ENCODE results near the gene PMPCA. TPM values are rescaled to one million over a fixed set of nuclear protein-coding genes. Genes with fewer than 3 reads are reported as not detected.
A peak's percentile ranks its signal among the peaks of the same experiment; 100 is the strongest.

The PMPCA gene
- 116 TPM for total RNA-seq (2021; ENCODE audit: unreplicated experiment)
- polyA plus RNA-seq (2012) = 77.1 and 86.2 TPM in 2 replicates
- percentile 89 among the genes with signal in this experiment for Bru-seq, nascent RNA
- percentile 93 among the genes with signal in this experiment for BruChase-seq, experiment 1, labeled RNA remaining after a 6-hour chase
- BruChase-seq, experiment 2, labeled RNA remaining after a 2-hour chase = percentile 92 among the genes with signal in this experiment
- long read RNA-seq, transcript PMPCA-201 (13 exons, 2,174 nt) = major isoform, 266 of 354 reads
- long read RNA-seq, partial matches to known transcripts = 40 of 354 reads
- long read RNA-seq, other reads (novel, unspliced or antisense) = 46 of 354 reads

GRCh38 chr9:136410500-136411287, at the start of gene PMPCA, which contains the start of gene ENTR1:
TSS of gene PMPCA (plus strand) at chr9:136410658. CDS start at chr9:136410669, 11 bp downstream.
TSS of gene ENTR1 (minus strand) at chr9:136410614. CDS start at chr9:136410397, 217 bp downstream.
- H3K9me2 ChIP-seq (ENCODE audit: insufficient read depth) = no peaks in the 10 kb centered on the region
- H3K4me1 ChIP-seq (ENCODE audit: control insufficient read depth in 1 of 2, insufficient read depth in 2 of 2, low read length in 2 of 2) = peaks cover 12 to 25% of the 10 kb centered on the region in 2 experiments
- peak within 1 kb of the TSS; percentile 93 for H3K27ac ChIP-seq (ENCODE audit: low read depth, low read length)
- intact Hi-C loops (cut with micrococcal nuclease) = no loop called here
- peaks cover 36 to 55% of the 10 kb centered on the region in 2 experiments for H3K36me3 ChIP-seq (ENCODE audit: control insufficient read depth in 1 of 2, insufficient read depth in 2 of 2, low read length in 2 of 2)
- peak within 1 kb of the TSS; percentile 97 for H3K9ac ChIP-seq (ENCODE audit: low read length)
- no peaks in the 10 kb centered on the region for H3K9me3 ChIP-seq (ENCODE audit: control insufficient read depth in 1 of 2, insufficient read depth in 1 of 2, low read depth in 1 of 2, low read length in 2 of 2)
- no peaks in the 10 kb centered on the region for H3K27me3 ChIP-seq (ENCODE audit: insufficient read depth, low read length)
- no peaks in the 10 kb centered on the region for H4K20me1 ChIP-seq (ENCODE audit: insufficient read depth)
- CTCF ChIA-PET = interaction anchor here (0.8 to 1.5 kb wide), 2 partner anchors 10 to 48 kb away, joined by 3 to 6 read pairs; no protein-coding TSS in a partner anchor
- peak within 1 kb of the TSS; percentile 78 to 99 for H3K4me3 ChIP-seq (replicated peaks in 1 of 2; ENCODE audit: low read depth in 1 of 2, low read length in 2 of 2)
- H2AFZ ChIP-seq (ENCODE audit: low read depth, low read length, poor library complexity, severe bottlenecking) = no peak within 1 kb of the TSS
- no peak for TF ChIP-seq EZH2phosphoT487 (IDR thresholded peaks at IDR 0.05; ENCODE audit: borderline replicate concordance)
- peak; percentile 97 for TF ChIP-seq POLR2AphosphoS5 (IDR thresholded peaks at IDR 0.05; ENCODE audit: low read depth, low read length)
- TF ChIP-seq MAX (IDR thresholded peaks at IDR 0.05) = peak; percentile 94
- TF ChIP-seq POLR2A (IDR thresholded peaks at IDR 0.05; ENCODE audit: borderline replicate concordance, extremely low read depth, insufficient read depth, insufficient read length) = peak; percentile 69
- peak; percentile 94 for TF ChIP-seq EGR1 (IDR thresholded peaks at IDR 0.05; ENCODE audit: low read depth)
- TF ChIP-seq SIN3A (IDR thresholded peaks at IDR 0.05; ENCODE audit: low read depth) = peak; percentile 97
- TF ChIP-seq ZNF274 (IDR thresholded peaks at IDR 0.05; ENCODE audit: low read depth, low read length) = no peak
- TF ChIP-seq YY1 (IDR thresholded peaks at IDR 0.05; ENCODE audit: extremely low read depth, insufficient replicate concordance, low read depth, low read length) = peak; percentile 97
- TF ChIP-seq CBX3 (IDR thresholded peaks at IDR 0.05; ENCODE audit: low read depth) = no peak
- TF ChIP-seq ZFX (IDR thresholded peaks at IDR 0.05) = peak; percentile 54; the same call in 1 of the 2 replicates
- TF ChIP-seq SP1 (IDR thresholded peaks at IDR 0.05; ENCODE audit: low read depth) = peak; percentile 54; the same call in 1 of the 2 replicates
- H3K79me2 ChIP-seq (ENCODE audit: insufficient read depth, low read length) = peaks cover 84% of the 10 kb centered on the region
- RAD21 ChIA-PET (ENCODE audit: low non-redundant PET in 1 of 2, low total read pairs in 2 of 2, uncharacterized antibody in 2 of 2, unreplicated experiment in 2 of 2) = no interaction called here
- DNase-seq (ENCODE audit: low read depth, low spot score) (peak; percentile 67), ATAC-seq (peak; percentile 76)
- BruUV-seq (replicated peaks) = no TSS peak
- H3K4me2 ChIP-seq (ENCODE audit: low read length) = peak within 1 kb of the TSS; percentile 91
- POLR2A ChIA-PET = no interaction called here
